Putamen (tissue), 1 donor: ENCODE data around the gene LRRC37A.
"Not testable (repeated sequence)": the region's sequence is repeated elsewhere in the genome, so short reads cannot be mapped to it uniquely, and the experiment has no call there.

ENCODE experiments used
- DNase-seq: peaks from one replicate; pipeline ENCODE4 v3.0.0-alpha.2; 2016; ENCODE audit warnings: low spot score

The LRRC37A gene

GRCh38 chr17:46287587-46287986 is 7.3 kb upstream of the LRRC37A start:
- not testable (repeated sequence) for DNase-seq

- peak; percentile 26 for DNase-seq
These were observed 3.9 kb upstream of the LRRC37A start for GRCh38 chr17:46290906-46291546.

DNA sequence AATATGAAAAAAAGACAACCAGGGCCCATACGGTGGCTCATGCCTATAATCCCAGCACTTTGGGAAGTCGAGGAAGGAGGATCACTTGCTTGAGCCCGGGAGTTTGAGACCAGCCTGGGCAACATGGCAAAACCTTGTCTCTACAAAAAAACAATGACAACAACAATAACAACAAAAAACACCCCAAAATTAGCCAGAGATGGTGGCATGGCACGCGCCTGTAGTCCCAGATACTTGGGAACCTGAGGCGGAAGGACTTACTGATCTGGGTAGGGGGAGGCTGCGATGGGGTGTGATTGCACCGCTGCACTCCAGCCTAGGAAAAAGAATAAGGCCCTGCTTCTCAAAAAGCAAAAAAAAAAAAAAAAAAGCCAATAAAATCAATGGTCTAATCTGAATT is 3.3 kb upstream of the LRRC37A start:
- not testable (repeated sequence) for DNase-seq

DNA sequence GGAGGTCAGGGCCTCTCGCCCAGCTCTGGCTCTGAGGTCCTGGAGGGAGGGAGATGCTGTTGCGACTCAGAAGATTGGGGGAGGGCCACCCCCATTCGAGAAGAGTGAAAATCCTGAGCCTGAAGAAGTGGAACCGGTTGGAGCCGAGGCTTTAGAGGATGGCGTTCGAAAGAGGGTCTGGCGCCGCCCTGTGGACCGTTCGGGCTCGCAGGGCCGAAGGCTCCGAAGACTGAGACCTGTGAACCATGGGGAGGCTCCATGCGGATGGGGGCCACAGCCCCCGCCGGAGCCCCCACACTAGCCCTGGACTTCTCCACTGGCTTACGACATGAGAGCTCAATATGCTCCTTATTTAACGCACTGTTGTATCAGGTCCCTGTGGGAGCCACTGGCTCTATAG is 46.3 kb downstream of the LRRC37A start:
- not testable (repeated sequence) for DNase-seq

GRCh38 chr17:46342131-46342530 is 47.2 kb downstream of the LRRC37A start:
- DNase-seq, result not testable (repeated sequence)

DNA sequence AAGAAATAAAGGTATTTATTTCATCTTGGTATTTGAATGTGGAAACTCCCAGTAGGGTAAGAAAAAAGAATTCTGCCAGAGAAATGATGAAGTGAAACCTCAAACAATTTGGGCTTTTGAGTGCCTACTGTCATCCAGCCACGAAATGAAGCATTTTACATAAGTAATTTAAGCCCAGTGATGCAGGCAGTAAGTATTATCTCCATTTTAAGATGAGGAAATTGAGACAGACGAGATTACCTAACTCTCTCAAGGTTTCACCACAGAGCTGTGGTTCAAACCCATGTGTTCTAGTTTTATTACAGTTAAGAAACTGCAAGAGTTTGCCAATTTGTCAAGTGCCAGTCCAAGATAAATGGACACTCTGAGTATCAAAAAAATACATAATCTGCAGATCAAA is 53.4 kb downstream of the LRRC37A start:
- not testable (repeated sequence) for DNase-seq

DNA sequence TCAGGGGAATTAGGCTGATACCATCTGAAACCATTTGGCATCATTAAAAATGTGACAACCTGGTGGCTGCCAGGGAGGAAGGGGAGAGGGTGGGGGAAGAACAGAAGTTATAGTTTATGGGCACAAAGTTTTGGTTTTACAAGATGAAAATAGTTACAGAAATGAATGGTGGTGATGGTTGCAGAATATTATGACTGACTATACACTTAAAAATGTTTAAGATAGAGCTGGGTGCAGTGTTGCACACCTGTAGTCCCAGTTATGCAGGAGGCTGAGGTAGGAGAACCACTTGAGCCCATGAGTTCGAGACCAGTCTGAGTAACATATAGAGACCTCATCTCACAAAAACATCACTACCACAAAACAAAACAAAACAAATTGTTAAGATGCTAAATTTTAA is 54.1 kb downstream of the LRRC37A start:
- not testable (repeated sequence) for DNase-seq

- not testable (repeated sequence) for DNase-seq
These were observed 58.9 kb downstream of the LRRC37A start for GRCh38 chr17:46353856-46354255.

DNA sequence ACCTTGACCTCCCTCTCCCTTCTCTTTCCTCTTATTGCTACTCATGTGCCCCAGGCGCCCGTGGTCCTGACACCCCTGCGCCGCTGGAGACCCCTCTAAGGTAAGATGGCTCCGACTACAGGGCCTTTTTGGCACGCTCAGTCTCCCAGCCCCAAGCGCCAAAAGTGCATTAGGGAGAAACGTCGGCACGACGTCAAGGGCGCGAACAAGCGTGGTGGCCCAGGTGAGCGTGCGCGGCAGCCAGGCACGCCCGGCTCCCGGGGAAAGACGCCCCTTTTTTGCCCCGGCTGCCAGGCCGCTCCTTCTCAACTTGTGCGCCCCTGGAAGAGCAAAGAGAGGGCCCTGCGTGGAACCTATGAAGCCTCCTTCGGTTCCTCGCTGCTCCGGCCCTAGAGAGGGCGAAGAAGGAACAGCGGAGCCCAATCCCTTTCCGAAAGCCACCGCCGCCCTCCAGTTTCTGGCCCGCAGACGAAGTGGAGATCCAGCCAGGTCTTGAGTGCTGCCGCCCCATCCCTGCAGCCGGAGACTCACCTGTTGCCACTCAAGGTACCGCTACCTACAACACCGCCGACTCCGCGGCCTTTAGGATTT is 66.3 kb downstream of the LRRC37A start:
- DNase-seq, result not testable (repeated sequence)

- not testable (repeated sequence) for DNase-seq
These were observed 66.8 kb downstream of the LRRC37A start, which contains the start of gene ARL17B for GRCh38 chr17:46361755-46362154. TSS of gene ARL17B (minus strand) at chr17:46361766. CDS start at chr17:46358397, 3,369 bp downstream.

GRCh38 chr17:46367520-46367919 is 72.6 kb downstream of the LRRC37A start:
- not testable (repeated sequence) for DNase-seq

GRCh38 chr17:46372236-46373229 is 77.6 kb downstream of the LRRC37A start:
- DNase-seq, result not testable (repeated sequence)

- not testable (repeated sequence) for DNase-seq
These were observed 78.5 kb downstream of the LRRC37A start for GRCh38 chr17:46373418-46373817.

DNA sequence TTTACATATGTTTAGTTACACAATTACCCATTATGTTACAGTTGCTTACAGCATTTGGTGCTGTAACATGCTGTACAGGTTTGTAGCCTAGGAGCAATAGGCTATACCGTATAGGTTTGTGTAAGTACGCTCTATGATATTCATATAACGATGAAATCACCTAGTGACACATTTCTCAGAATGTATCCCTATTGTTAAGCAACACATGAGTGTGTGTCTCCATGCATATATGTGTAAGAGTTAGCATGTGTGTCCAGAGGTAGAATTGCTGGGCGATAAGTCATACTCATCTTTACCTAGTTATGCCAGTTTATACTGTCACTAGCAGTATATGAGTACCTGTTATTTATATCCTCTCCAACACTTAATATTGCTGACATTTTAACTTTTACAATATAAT is 88.2 kb downstream of the LRRC37A start:
- not testable (repeated sequence) for DNase-seq

GRCh38 chr17:46385491-46385890 is 90.6 kb downstream of the LRRC37A start:
- DNase-seq, result not testable (repeated sequence)
